Activated B cell treated with CpG ODN at 0.5 μM for 24 hours (primary cell): ENCODE results near the gene MDM4. TPM values are rescaled to one million over a fixed set of nuclear protein-coding genes. Genes with fewer than 3 reads are reported as not detected.

Experiments used
- ATAC-seq: fragments of 200-7000 bp; cut with Tn5 transposase; one replicate; pipeline ENCODE4 v1.10.0; 2021; ENCODE audit warnings: low read depth, mild to moderate bottlenecking, moderate library complexity
- CTCF ChIA-PET: fragments of 350-600 bp; sonication (Branson Sonifier 250); formaldehyde crosslinking; loops from one replicate; lab custom pipeline; 2021; ENCODE audit warnings: antibody characterized with exemption; lab: Charles Lee
- POLR2A ChIA-PET: fragments of 350-600 bp; sonication (Branson Sonifier 250); formaldehyde crosslinking; loops from one replicate; lab custom pipeline; 2021; ENCODE audit warnings: antibody characterized with exemption; lab: Charles Lee
- DNase-seq: peaks from one replicate; pipeline ENCODE4 v3.0.0; 2022
- H3K27ac Mint-ChIP-seq: one replicate; pipeline ENCODE4 v1.8.0; 2020; ENCODE audit warnings: mixed read lengths
- H3K27me3 Mint-ChIP-seq: one replicate; pipeline ENCODE4 v1.8.0; 2021; ENCODE audit warnings: mixed read lengths
- H3K36me3 Mint-ChIP-seq: one replicate; pipeline ENCODE4 v1.8.0; 2021; ENCODE audit warnings: low read depth, mixed read lengths
- H3K4me1 Mint-ChIP-seq: one replicate; pipeline ENCODE4 v1.8.0; 2021; ENCODE audit warnings: mixed read lengths
- H3K4me3 Mint-ChIP-seq: one replicate; pipeline ENCODE4 v1.8.0; 2020; ENCODE audit warnings: mild to moderate bottlenecking, mixed read lengths
- H3K9me3 Mint-ChIP-seq: one replicate; pipeline ENCODE4 v1.8.0; 2020; ENCODE audit warnings: mixed read lengths
- intact Hi-C: fragments of 100-400 bp; cut with micrococcal nuclease; formaldehyde crosslinking; loops from one replicate; pipeline ENCODE4 v1.15.1; 2024
- total RNA-seq: library from RNA; stranded (reverse); gene quantifications from 2 replicates; pipeline ENCODE4 v1.2.3, GENCODE V29; 2022
- TF ChIP-seq, protein P1 (sequence below): fragments of 200-600 bp; IDR thresholded peaks from one replicate; pipeline ENCODE4 v1.8.0; 2022; ENCODE audit warnings: antibody characterized with exemption, mild to moderate bottlenecking

The MDM4 gene
- total RNA-seq, 1 donor from 2014 or later, result 264 TPM

DNA sequence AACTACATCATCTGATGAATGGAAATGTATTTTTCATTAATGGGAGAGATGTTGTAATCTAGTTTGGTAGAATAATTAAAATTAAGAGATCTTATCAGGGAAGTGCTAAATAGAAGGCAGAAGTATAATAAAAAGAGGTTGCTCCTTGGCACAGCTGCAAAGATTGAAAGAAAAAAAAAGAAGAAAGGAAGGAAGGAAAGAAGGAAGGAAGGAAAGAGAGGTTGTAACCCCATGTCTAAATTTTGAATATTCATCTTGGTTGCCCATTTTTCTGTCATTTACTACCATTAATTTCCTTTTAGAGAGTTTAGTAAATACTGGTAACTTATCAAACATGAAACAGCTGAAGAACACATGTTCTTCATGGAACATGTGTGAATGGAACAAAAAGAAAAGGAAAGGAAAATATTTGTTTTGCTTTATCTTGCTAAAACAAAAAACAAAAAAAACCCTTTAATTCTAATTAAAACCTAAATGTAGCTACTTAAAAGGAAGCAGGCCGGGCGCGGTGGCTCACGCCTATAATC lies 10.5 kb upstream of the MDM4 start:
- ATAC-seq (no peak), DNase-seq (no peak)
- intact Hi-C loops, result loop anchor here (2.0 to 5.0 kb wide), 3 partner anchors 25 to 301 kb away; no protein-coding TSS in a partner anchor
- H3K4me1 Mint-ChIP-seq, result peaks cover 71% of the 10 kb centered on the region
- ChIA-PET POLR2A (interaction anchor here (0.6 to 5.8 kb wide), 16 partner anchors 10 to 1215 kb away, joined by 3 to 133 read pairs (median 7); partner anchors contain the start of genes MDM4 and PIK3C2B), CTCF (interaction anchor here (0.7 to 19.8 kb wide), 8 partner anchors 10 to 302 kb away, joined by 3 to 1006 read pairs (median 4); partner anchors contain the start of genes MDM4 and PIK3C2B)
- H3K27ac Mint-ChIP-seq, result peak overlapping the region; percentile 99
- H3K4me3 Mint-ChIP-seq, result peak overlapping the region; percentile 91
- TF ChIP-seq, protein P1, sequence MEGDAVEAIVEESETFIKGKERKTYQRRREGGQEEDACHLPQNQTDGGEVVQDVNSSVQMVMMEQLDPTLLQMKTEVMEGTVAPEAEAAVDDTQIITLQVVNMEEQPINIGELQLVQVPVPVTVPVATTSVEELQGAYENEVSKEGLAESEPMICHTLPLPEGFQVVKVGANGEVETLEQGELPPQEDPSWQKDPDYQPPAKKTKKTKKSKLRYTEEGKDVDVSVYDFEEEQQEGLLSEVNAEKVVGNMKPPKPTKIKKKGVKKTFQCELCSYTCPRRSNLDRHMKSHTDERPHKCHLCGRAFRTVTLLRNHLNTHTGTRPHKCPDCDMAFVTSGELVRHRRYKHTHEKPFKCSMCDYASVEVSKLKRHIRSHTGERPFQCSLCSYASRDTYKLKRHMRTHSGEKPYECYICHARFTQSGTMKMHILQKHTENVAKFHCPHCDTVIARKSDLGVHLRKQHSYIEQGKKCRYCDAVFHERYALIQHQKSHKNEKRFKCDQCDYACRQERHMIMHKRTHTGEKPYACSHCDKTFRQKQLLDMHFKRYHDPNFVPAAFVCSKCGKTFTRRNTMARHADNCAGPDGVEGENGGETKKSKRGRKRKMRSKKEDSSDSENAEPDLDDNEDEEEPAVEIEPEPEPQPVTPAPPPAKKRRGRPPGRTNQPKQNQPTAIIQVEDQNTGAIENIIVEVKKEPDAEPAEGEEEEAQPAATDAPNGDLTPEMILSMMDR, result no peak
- peaks cover 10% of the 10 kb centered on the region for H3K36me3 Mint-ChIP-seq
- peaks cover 5% of the 10 kb centered on the region for H3K27me3 Mint-ChIP-seq
- no peaks in the 10 kb centered on the region for H3K9me3 Mint-ChIP-seq

DNA sequence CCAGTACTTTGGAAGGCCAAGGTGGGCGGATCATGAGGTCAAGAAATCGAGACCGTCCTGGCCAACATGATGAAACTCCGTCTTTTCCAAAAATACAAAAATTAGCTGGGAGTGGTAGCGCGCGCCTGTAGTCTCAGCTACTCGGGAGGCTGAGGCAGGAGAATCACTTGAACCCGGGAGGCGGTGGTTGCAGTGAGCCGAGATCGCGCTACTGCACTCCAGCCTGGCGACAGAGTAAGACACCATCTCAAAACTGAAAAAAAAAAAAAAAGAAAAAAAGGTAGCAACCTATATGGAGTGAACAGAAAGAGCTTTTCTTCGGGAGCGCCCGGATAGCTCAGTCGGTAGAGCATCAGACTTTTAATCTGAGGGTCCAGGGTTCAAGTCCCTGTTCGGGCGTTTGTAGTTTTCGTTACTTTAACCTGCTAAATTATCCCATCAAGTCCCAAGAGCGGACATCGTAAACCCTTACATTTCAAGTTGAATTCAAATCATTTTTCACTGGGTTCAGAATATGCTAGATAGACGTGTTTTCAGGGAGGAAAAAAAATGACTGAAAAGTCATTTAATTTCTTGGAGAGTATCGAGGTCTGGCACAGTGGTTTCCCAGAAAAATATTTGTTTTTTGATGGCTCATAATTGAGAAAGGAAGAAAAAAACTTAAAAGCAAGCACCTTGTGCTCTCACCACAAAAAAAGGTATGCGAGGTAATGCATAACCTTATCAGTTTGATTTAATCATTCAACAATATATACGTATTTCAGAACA lies 9.8 kb upstream of the MDM4 start:
- Mint-ChIP-seq H3K9me3 (no peaks in the 10 kb centered on the region), H3K27me3 (peaks cover 5% of the 10 kb centered on the region), H3K36me3 (peaks cover 10% of the 10 kb centered on the region), H3K27ac (peak overlapping the region; percentile 99), H3K4me3 (peak overlapping the region; percentile 91), H3K4me1 (peaks cover 73% of the 10 kb centered on the region)
- intact Hi-C loops, result loop anchor here (2.0 to 5.0 kb wide), 3 partner anchors 24 to 300 kb away; no protein-coding TSS in a partner anchor
- TF ChIP-seq, protein P1, result no peak
- peak; percentile 77 for ATAC-seq
- CTCF ChIA-PET, result interaction anchor here (0.7 to 19.8 kb wide), 12 partner anchors 8 to 301 kb away, joined by 3 to 1006 read pairs (median 4); partner anchors contain the start of genes MDM4 and PIK3C2B
- DNase-seq, result peak; percentile 37
- POLR2A ChIA-PET, result interaction anchor here (0.6 to 5.8 kb wide), 25 partner anchors 10 to 1216 kb away, joined by 3 to 133 read pairs (median 6); partner anchors contain the start of genes MDM4, PIK3C2B and RBBP5

DNA sequence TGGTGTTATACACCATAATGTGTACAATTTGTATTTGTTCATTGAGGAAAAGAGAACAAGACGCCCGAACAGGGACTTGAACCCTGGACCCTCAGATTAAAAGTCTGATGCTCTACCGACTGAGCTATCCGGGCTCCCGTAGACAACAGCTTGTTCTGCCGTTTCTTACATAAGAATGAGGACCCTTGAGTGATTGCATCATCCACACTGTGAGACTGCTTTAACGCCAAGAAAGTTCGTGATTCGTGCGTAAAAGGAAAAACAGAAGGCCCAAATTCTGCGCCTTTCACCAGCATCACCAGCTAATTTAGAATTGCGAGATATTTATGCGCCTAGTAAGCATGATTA lies 9.3 kb upstream of the MDM4 start:
- Mint-ChIP-seq H3K4me1 (peaks cover 74% of the 10 kb centered on the region), H3K36me3 (peaks cover 10% of the 10 kb centered on the region), H3K27me3 (peaks cover 5% of the 10 kb centered on the region), H3K9me3 (no peaks in the 10 kb centered on the region), H3K27ac (peak overlapping the region; percentile 99), H3K4me3 (peak overlapping the region; percentile 91)
- TF ChIP-seq, protein P1, result no peak
- intact Hi-C loops, result loop anchor here (1.0 to 5.0 kb wide), 6 partner anchors 9 to 300 kb away; partner anchors contain the start of gene MDM4
- peak; percentile 66 for DNase-seq
- peak; percentile 62 for ATAC-seq
- POLR2A ChIA-PET, result interaction anchor here (0.6 to 5.8 kb wide), 25 partner anchors 9 to 615 kb away, joined by 3 to 133 read pairs (median 6); partner anchors contain the start of genes MDM4, PIK3C2B and RBBP5
- CTCF ChIA-PET, result interaction anchor here (0.8 to 19.8 kb wide), 9 partner anchors 9 to 300 kb away, joined by 3 to 1006 read pairs (median 6); partner anchors contain the start of genes MDM4 and PIK3C2B

DNA sequence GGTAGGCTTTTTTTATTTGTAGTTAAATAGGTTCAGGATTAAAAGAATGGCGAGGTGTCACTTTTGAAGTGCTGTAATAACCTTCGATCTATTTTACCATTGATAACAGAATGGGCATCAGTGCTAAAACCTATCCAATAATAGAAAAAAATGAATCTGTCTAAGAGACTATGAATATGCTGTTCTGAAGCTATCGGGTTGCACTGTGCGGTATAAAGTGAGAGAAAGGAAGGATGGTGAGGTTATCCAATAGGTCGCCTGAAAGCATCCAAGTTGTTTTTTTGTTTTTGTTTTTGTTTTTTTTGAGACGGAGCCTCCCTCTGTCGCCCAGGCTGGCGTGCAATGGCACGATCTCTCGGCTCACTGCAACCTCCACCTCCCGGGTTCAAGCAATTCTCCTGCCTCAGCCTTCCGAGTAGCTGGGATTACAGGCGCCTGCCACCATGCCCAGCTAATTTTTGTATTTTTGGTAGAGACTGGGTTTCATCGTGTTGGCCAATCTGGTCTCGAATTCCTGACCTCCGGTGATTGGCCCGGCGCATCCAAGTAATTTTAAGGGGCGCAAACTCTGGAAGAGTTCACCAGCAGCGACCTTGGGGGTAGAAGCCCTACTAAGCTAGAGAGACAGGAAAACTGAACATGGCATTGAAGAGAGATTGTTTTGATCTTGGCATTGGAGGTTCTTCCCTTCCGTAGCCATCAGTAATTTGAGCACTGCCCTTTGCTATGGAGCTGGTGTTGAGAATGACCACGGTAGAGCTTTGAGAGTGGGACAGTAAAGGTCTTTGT lies 8.7 kb upstream of the MDM4 start:
- DNase-seq, result peak; percentile 27
- Mint-ChIP-seq H3K9me3 (no peaks in the 10 kb centered on the region), H3K4me1 (peaks cover 79% of the 10 kb centered on the region), H3K27me3 (peaks cover 5% of the 10 kb centered on the region), H3K36me3 (peaks cover 10% of the 10 kb centered on the region), H3K4me3 (peak overlapping the region; percentile 91), H3K27ac (peak overlapping the region; percentile 99)
- ATAC-seq, result peak; percentile 4
- CTCF ChIA-PET, result interaction anchor here (1.2 to 19.8 kb wide), 6 partner anchors 9 to 300 kb away, joined by 5 to 1006 read pairs (median 6); partner anchors contain the start of genes MDM4 and PIK3C2B
- POLR2A ChIA-PET, result interaction anchor here (0.5 to 5.8 kb wide), 20 partner anchors 9 to 614 kb away, joined by 3 to 133 read pairs (median 8); partner anchors contain the start of genes MDM4, PIK3C2B and RBBP5
- intact Hi-C loops, result loop anchor here (1.0 to 5.0 kb wide), 6 partner anchors 9 to 299 kb away; partner anchors contain the start of gene MDM4
- TF ChIP-seq, protein P1, result no peak
